ENCODE measurements around the gene SUGCT.

The SUGCT gene

DNA sequence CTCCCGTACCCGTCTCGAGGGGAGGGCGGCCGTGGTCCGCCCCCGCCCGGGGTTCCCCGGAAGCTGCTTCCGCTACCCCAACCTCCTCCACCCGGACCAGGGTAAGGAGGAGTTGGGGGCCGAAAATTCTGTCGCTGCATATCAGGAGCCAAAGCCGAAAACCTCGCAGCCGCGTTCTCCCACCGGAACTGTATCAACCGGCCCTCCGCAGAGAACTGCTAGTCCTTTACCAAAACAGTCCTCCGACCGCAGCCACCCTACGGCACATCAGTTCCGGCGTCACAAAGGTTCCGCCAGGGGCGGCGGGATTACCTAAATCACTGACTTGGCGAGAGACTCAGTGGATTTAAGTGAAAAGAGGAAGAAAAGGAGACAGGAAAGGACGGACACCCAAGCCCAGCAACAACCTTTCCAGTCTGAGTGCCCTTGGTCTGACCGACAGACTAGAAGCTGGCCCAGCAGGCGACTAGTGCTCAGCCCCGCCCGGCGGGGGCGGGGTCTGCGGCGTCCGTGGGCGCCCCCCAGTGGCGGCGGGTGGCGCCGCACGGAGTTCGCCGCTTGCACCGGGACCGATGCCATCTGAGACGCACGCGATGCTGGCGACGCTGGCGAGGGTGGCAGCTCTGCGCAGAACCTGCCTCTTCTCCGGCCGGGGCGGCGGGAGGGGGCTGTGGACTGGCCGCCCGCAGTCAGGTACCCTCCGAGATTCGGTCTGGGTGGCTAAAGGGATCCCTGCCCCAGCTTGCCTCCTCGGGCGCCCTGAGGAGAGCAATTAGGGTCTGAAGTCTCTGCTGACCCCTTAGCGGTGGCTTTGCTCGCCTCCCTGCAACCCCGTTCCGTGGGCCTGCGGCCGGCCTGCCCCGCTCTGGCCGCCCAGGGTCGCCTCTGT is at the start of gene SUGCT, which contains the start of gene MPLKIP:
TSS of gene SUGCT (plus strand) at position 578 of the 889 bp plus-strand sequence.
TSS of gene MPLKIP (minus strand) at position 195 of the 889 bp plus-strand sequence. CDS start at position 140, 55 bp downstream.
- H3K9ac ChIP-seq (ENCODE audit: low read depth, low read length) = peak within 1 kb of the TSS; percentile 90
- peaks cover 8% of the 10 kb centered on the region; the same call in 1 of the 2 replicates for H3K4me1 ChIP-seq (ENCODE audit: control insufficient read depth, insufficient read depth, low read length)
- peak within 1 kb of the TSS; percentile 90 for H3K4me3 ChIP-seq (ENCODE audit: low read depth, low read length)
- no peaks in the 10 kb centered on the region for H3K9me3 ChIP-seq (ENCODE audit: control insufficient read depth, insufficient read depth, low read length)
- H3K27ac ChIP-seq (ENCODE audit: low read depth, low read length) = peak within 1 kb of the TSS; percentile 97
- H3K36me3 ChIP-seq (ENCODE audit: control insufficient read depth, insufficient read depth, low read length) = peaks cover 12% of the 10 kb centered on the region; the same call in 1 of the 2 replicates
- peaks cover 13% of the 10 kb centered on the region for H3K27me3 ChIP-seq (ENCODE audit: control insufficient read depth, insufficient read depth, low read length)

DNA sequence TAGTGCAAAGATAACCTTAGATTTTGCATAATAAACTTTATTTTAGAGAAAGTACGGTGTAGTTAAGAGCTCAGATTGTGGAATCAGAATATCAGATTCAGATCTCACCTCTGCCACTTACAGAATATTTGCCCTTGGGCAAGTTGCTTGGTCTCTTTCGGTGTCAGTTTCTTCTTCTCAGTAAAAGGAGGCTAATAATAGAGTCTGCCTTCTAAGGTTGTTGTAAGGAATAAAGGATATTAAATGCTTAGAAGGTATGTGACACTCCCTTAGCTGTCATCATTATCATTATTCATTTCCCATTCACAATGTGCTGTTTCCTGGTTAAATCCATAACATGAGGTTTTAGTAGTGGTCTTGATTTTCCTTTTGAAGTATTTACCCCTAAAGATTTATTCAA is 42.6 kb upstream of the SUGCT start:
- peaks cover 73% of the 10 kb centered on the region for H3K36me3 ChIP-seq (ENCODE audit: control insufficient read depth, insufficient read depth, low read length)
- H3K27ac ChIP-seq (ENCODE audit: low read depth, low read length) = no peak overlapping the region
- peaks cover 26% of the 10 kb centered on the region for H3K4me1 ChIP-seq (ENCODE audit: control insufficient read depth, insufficient read depth, low read length)
- H3K4me3 ChIP-seq (ENCODE audit: low read depth, low read length) = no peak overlapping the region
- H3K27me3 ChIP-seq (ENCODE audit: control insufficient read depth, insufficient read depth, low read length) = no peaks in the 10 kb centered on the region
- H3K9me3 ChIP-seq (ENCODE audit: control insufficient read depth, insufficient read depth, low read length) = no peaks in the 10 kb centered on the region
- H3K9ac ChIP-seq (ENCODE audit: low read depth, low read length) = no peak overlapping the region

DNA sequence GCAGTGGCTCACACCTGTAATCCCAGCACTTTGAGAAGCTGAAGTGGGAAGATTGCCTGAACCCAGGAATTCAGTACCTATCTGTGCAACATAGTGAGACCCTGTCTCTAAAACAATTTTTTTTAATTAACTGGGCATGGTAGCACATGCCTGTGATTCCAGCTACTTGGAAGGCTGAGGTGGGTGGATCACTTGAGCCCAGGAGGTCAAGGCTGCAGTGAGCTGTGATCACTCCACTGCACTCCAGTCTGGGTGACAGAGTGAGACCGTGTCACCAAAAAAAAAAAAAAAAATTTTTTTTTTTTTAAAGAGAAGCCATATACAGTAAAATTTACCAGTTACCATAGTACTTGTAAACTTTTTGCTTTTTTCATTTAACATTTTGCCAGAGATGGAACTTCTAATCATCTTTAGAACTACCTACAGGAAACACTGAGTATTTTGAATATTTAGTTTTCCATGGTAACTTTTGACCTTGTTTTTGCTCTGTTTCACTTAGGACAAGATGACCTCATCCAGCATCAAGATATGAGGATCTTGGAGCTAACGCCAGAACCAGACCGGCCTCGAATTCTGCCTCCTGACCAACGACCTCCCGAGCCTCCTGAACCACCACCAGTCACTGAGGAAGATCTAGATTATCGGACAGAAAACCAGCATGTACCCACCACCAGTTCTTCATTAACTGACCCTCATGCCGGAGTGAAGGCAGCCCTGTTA is 41.0 kb upstream of the SUGCT start:
- Histone ChIP-seq H3K4me1 (ENCODE audit: control insufficient read depth, insufficient read depth, low read length) (peaks cover 34% of the 10 kb centered on the region), H3K27ac (ENCODE audit: low read depth, low read length) (no peak overlapping the region), H3K9me3 (ENCODE audit: control insufficient read depth, insufficient read depth, low read length) (no peaks in the 10 kb centered on the region), H3K36me3 (ENCODE audit: control insufficient read depth, insufficient read depth, low read length) (peaks cover 67% of the 10 kb centered on the region), H3K9ac (ENCODE audit: low read depth, low read length) (no peak overlapping the region), H3K27me3 (ENCODE audit: control insufficient read depth, insufficient read depth, low read length) (no peaks in the 10 kb centered on the region), H3K4me3 (ENCODE audit: low read depth, low read length) (no peak overlapping the region)

DNA sequence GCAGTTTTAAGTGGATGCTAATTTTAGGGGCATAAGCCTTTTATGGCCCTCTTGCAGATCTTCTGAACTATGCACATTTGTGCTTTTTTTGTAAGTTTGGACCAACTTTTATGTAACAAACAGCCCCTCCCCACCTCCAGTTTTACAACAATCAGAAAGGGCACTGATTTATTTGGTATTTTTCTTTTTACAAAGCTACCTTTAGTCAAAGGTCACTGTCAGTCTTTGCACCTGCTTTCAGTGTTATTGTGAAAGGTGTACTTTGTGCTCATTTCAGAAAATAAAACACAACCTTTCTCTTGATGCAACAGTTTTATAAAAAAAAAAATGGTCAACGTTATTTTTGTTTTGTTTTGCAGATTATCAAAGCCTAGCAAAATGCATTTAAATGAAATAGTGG is 39.6 kb upstream of the SUGCT start:
- Histone ChIP-seq H3K27ac (ENCODE audit: low read depth, low read length) (peak overlapping the region; percentile 0), H3K4me1 (ENCODE audit: control insufficient read depth, insufficient read depth, low read length) (peaks cover 34% of the 10 kb centered on the region), H3K27me3 (ENCODE audit: control insufficient read depth, insufficient read depth, low read length) (no peaks in the 10 kb centered on the region), H3K9ac (ENCODE audit: low read depth, low read length) (no peak overlapping the region), H3K4me3 (ENCODE audit: low read depth, low read length) (no peak overlapping the region), H3K9me3 (ENCODE audit: control insufficient read depth, insufficient read depth, low read length) (no peaks in the 10 kb centered on the region), H3K36me3 (ENCODE audit: control insufficient read depth, insufficient read depth, low read length) (peaks cover 54% of the 10 kb centered on the region)

DNA sequence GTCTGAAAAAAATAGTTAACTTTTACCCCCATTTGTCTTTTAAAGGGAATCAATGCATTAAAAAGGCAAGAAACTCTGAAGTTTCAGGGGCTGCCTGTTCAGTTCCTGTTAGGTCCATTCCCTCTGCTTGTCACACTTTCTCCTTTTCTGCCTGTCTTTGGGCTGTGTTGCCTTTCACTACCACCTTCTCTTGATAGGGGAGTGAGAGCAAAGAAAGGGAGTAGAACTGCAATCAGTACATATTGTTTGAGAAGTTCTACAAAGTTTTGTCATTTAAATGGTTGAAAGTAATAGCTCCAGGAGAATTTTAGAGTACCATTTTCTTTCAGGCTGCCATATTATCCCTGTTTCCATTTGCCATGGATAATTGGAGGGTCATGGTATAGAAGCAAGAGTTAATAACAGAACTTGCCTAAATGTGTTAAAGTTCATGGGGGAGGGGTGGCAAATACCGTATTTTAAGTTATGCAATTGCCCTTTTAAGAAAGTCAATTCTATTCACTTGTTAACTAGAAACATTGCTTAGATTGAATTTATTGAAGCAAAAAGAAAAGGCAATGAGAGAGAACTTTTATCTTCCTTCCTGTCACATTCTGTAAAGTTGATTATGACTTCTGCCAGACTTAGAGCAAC is 39.0 kb upstream of the SUGCT start:
- H3K4me3 ChIP-seq (ENCODE audit: low read depth, low read length) = no peak overlapping the region
- no peak overlapping the region for H3K9ac ChIP-seq (ENCODE audit: low read depth, low read length)
- peaks cover 54% of the 10 kb centered on the region for H3K36me3 ChIP-seq (ENCODE audit: control insufficient read depth, insufficient read depth, low read length)
- H3K27me3 ChIP-seq (ENCODE audit: control insufficient read depth, insufficient read depth, low read length) = no peaks in the 10 kb centered on the region
- H3K27ac ChIP-seq (ENCODE audit: low read depth, low read length) = peak overlapping the region; percentile 0
- no peaks in the 10 kb centered on the region for H3K9me3 ChIP-seq (ENCODE audit: control insufficient read depth, insufficient read depth, low read length)
- peaks cover 34% of the 10 kb centered on the region for H3K4me1 ChIP-seq (ENCODE audit: control insufficient read depth, insufficient read depth, low read length)

DNA sequence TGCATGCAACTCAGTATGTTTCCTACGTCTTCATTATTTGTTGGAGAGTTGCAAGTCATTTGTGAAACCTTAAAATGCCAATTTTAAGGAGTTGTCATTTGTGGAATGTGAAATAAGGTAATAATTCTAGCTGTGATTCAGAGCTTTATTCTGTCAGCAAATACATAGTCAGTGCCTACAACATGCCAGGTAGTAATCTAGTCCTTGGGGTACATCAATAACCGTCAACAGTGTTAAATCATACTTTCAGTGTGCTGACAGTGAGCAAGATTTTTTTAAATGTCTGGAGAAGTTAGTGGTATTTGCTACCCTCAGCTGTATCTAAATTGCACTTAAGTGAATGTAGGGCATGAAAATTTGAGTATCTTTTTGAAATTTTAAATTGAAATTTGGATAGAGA is 37.1 kb upstream of the SUGCT start:
- Histone ChIP-seq H3K27ac (ENCODE audit: low read depth, low read length) (no peak overlapping the region), H3K27me3 (ENCODE audit: control insufficient read depth, insufficient read depth, low read length) (no peaks in the 10 kb centered on the region), H3K36me3 (ENCODE audit: control insufficient read depth, insufficient read depth, low read length) (peaks cover 40% of the 10 kb centered on the region), H3K9me3 (ENCODE audit: control insufficient read depth, insufficient read depth, low read length) (no peaks in the 10 kb centered on the region), H3K9ac (ENCODE audit: low read depth, low read length) (no peak overlapping the region), H3K4me3 (ENCODE audit: low read depth, low read length) (no peak overlapping the region), H3K4me1 (ENCODE audit: control insufficient read depth, insufficient read depth, low read length) (peaks cover 34% of the 10 kb centered on the region)

DNA sequence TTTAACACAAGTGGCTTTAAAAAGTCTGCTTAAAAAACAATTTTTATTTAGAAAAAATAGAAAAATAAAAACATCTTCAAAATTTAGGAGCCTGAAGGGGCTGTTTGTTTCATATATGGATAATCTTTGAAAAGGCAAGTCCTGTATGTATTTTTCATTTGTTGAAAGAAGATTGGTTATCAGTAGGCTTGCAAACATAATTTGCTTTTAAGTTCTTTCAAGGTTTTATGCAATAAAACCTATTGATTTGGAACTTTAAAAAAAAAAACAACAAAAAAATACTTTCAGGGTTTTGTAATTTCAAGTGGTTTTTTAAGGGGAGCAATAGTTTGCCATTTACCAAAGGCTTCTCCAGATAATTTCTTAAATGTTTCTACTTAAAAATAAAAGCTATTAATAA is 36.0 kb upstream of the SUGCT start:
- no peak overlapping the region for H3K9ac ChIP-seq (ENCODE audit: low read depth, low read length)
- peaks cover 34% of the 10 kb centered on the region for H3K4me1 ChIP-seq (ENCODE audit: control insufficient read depth, insufficient read depth, low read length)
- H3K27ac ChIP-seq (ENCODE audit: low read depth, low read length) = no peak overlapping the region

DNA sequence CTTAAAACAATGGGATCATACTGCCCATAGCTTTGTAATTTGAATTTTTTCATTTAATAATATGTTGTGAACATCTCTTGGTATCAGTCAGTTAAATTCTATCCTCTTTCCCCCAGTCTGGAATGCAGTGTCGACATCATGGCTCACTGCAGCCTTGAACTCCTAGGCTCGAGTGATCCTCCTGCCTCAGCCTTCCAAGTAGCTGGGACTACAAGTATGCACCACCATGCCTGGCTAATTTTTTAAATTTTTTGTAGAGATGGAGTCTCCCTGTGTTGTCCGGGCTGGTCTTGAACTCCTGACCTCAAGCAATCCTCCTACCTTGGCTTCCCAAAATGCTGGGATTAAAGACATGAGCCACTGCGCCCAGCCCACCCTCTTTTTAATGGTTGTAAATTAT is 35.0 kb upstream of the SUGCT start:
- H3K9me3 ChIP-seq (ENCODE audit: control insufficient read depth, insufficient read depth, low read length) = no peaks in the 10 kb centered on the region
- H3K27me3 ChIP-seq (ENCODE audit: control insufficient read depth, insufficient read depth, low read length) = no peaks in the 10 kb centered on the region
- H3K4me3 ChIP-seq (ENCODE audit: low read depth, low read length) = no peak overlapping the region
- H3K27ac ChIP-seq (ENCODE audit: low read depth, low read length) = no peak overlapping the region
- H3K9ac ChIP-seq (ENCODE audit: low read depth, low read length) = no peak overlapping the region
- peaks cover 19% of the 10 kb centered on the region for H3K36me3 ChIP-seq (ENCODE audit: control insufficient read depth, insufficient read depth, low read length)
- H3K4me1 ChIP-seq (ENCODE audit: control insufficient read depth, insufficient read depth, low read length) = peaks cover 31% of the 10 kb centered on the region

More for the DNA sequence above, 36.0 kb upstream of the SUGCT start:
- peaks cover 30% of the 10 kb centered on the region for H3K36me3 ChIP-seq (ENCODE audit: control insufficient read depth, insufficient read depth, low read length)
- H3K27me3 ChIP-seq (ENCODE audit: control insufficient read depth, insufficient read depth, low read length) = no peaks in the 10 kb centered on the region
- no peak overlapping the region for H3K4me3 ChIP-seq (ENCODE audit: low read depth, low read length)
- no peaks in the 10 kb centered on the region for H3K9me3 ChIP-seq (ENCODE audit: control insufficient read depth, insufficient read depth, low read length)

DNA sequence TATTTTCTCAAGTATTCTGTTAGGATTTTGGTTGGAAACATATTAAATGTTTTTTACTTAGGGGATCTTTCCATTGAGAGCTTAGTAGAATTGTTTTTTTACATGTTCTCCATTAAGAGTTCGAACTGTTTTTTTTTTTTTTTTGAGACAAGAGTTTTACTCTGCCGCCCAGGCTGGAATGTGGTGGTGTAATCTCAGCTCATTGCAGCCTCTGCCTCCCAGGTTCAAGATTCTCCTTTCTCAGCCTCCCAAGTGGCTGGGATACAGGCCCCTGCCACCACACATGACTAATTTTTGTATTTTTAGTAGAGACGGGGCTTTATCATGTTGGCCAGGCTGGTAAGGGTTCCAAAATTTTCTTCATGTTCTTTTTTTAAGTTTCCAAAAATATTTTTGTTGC is 33.6 kb upstream of the SUGCT start:
- H3K36me3 ChIP-seq (ENCODE audit: control insufficient read depth, insufficient read depth, low read length) = peaks cover 11% of the 10 kb centered on the region

DNA sequence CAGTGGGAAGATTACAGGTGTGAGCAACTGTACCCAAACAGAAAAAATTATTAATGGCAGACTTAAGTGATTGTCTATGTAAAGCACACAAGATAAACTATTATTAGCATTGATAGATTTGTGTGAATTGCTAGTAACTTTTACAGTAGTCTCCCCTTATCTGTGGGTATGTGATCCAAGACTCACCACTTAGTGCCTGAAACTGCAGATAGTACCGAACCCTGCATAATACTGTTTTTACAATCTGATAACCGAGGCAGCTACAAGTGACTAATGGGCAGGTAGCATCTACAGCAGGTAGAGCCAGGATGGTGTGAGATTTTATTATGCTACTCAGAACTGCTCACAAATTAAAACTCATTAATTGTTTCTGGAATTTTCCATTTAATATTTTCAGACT is 31.9 kb upstream of the SUGCT start:
- H3K27me3 ChIP-seq (ENCODE audit: control insufficient read depth, insufficient read depth, low read length) = no peaks in the 10 kb centered on the region
- H3K4me1 ChIP-seq (ENCODE audit: control insufficient read depth, insufficient read depth, low read length) = peaks cover under 1% of the 10 kb centered on the region
- H3K9me3 ChIP-seq (ENCODE audit: control insufficient read depth, insufficient read depth, low read length) = no peaks in the 10 kb centered on the region
- H3K9ac ChIP-seq (ENCODE audit: low read depth, low read length) = no peak overlapping the region
- H3K27ac ChIP-seq (ENCODE audit: low read depth, low read length) = no peak overlapping the region
- 0 out of 2 replicates have a peak, but pooled peaks cover under 1% of the 10 kb centered on the region for H3K36me3 ChIP-seq (ENCODE audit: control insufficient read depth, insufficient read depth, low read length)
- H3K4me3 ChIP-seq (ENCODE audit: low read depth, low read length) = no peak overlapping the region

More for the DNA sequence above, 33.6 kb upstream of the SUGCT start:
- Histone ChIP-seq H3K4me1 (ENCODE audit: control insufficient read depth, insufficient read depth, low read length) (peaks cover 18% of the 10 kb centered on the region), H3K27ac (ENCODE audit: low read depth, low read length) (no peak overlapping the region), H3K9ac (ENCODE audit: low read depth, low read length) (no peak overlapping the region), H3K27me3 (ENCODE audit: control insufficient read depth, insufficient read depth, low read length) (no peaks in the 10 kb centered on the region), H3K4me3 (ENCODE audit: low read depth, low read length) (no peak overlapping the region), H3K9me3 (ENCODE audit: control insufficient read depth, insufficient read depth, low read length) (no peaks in the 10 kb centered on the region)
